ENCODE results near the gene TRIM16.
A peak's percentile ranks its signal among the peaks of the same experiment; 100 is the strongest.
"Not testable (repeated sequence)": the region's sequence is repeated elsewhere in the genome, so short reads cannot be mapped to it uniquely, and the experiment has no call there.

TRIM16 gene

GRCh38 chr17:15650741-15651582, 33.1 kb downstream of the TRIM16 start:
- no peak overlapping the region for H4K91ac ChIP-seq (ENCODE audit: low read depth, low read length, poor library complexity)
- H2BK5ac ChIP-seq (ENCODE audit: low read length) = no peak overlapping the region
- H2BK15ac ChIP-seq (ENCODE audit: low read length) = peak overlapping the region; percentile 6
- no peak overlapping the region for H3K4ac ChIP-seq (ENCODE audit: low read length)
- H3K9ac ChIP-seq (ENCODE audit: low read depth, low read length, poor library complexity) = peak overlapping the region; percentile 78
- H2BK12ac ChIP-seq (ENCODE audit: low read length) = no peak overlapping the region
- H3K9me3 ChIP-seq (replicated peaks in 1 of 2; ENCODE audit: control insufficient read depth in 2 of 2, insufficient read depth in 1 of 2, low read depth in 1 of 2, low read length in 2 of 2) = no peaks in the 10 kb centered on the region
- H3K18ac ChIP-seq (ENCODE audit: low read length) = peak overlapping the region; percentile 66
- H3K36me3 ChIP-seq (replicated peaks in 1 of 2; ENCODE audit: control insufficient read depth in 2 of 2, insufficient read depth in 2 of 2, low read length in 2 of 2) = no peaks in the 10 kb centered on the region
- H3K79me1 ChIP-seq (ENCODE audit: low read depth, low read length) = peaks cover 2% of the 10 kb centered on the region
- H3K27me3 ChIP-seq (ENCODE audit: control insufficient read depth in 3 of 3, insufficient read depth in 3 of 3, low read depth in 1 of 3, low read length in 3 of 3) = no peaks in the 10 kb centered on the region
- H3K4me3 ChIP-seq (ENCODE audit: low read length in 2 of 2) = peak overlapping the region in 1 of 2 donors; percentile 16
- H3K4me2 ChIP-seq (ENCODE audit: insufficient read depth, low read length, poor library complexity, severe bottlenecking) = no peak overlapping the region
- no peak for DNase-seq (ENCODE audit: low spot score)
- no CpG with 5 or more reads among the region's 14 CpGs for WGBS, 2 donors (ENCODE audit: extremely low coverage in 2 of 2, insufficient read length in 2 of 2, insufficient replicate concordance in 1 of 2)
- peak overlapping the region; percentile 53 for H3K27ac ChIP-seq (replicated peaks; ENCODE audit: low read length)
- H2AK5ac ChIP-seq (ENCODE audit: low read depth, low read length) = peak overlapping the region; percentile 6
- H3K14ac ChIP-seq (ENCODE audit: low read length) = no peak overlapping the region
- H4K8ac ChIP-seq (ENCODE audit: low read depth, low read length) = no peak overlapping the region
- H2BK120ac ChIP-seq (ENCODE audit: low read depth, low read length) = no peak overlapping the region
- no peak overlapping the region for H3K23ac ChIP-seq (ENCODE audit: low read depth, low read length, poor library complexity)
- H3K4me1 ChIP-seq (ENCODE audit: control insufficient read depth in 2 of 2, insufficient read depth in 1 of 2, low read depth in 1 of 2, low read length in 2 of 2) = peaks cover 21 to 24% of the 10 kb centered on the region in 2 donors
- H2AFZ ChIP-seq (ENCODE audit: low read length) = peak overlapping the region; percentile 82

GRCh38 chr17:15649861-15650421, 34.2 kb downstream of the TRIM16 start:
- no peak overlapping the region for H2BK120ac ChIP-seq (ENCODE audit: low read depth, low read length)
- H3K4ac ChIP-seq (ENCODE audit: low read length) = no peak overlapping the region
- no peaks in the 10 kb centered on the region for H3K36me3 ChIP-seq (replicated peaks in 1 of 2; ENCODE audit: control insufficient read depth in 2 of 2, insufficient read depth in 2 of 2, low read length in 2 of 2)
- no peak overlapping the region for H3K23ac ChIP-seq (ENCODE audit: low read depth, low read length, poor library complexity)
- peaks cover 2% of the 10 kb centered on the region for H3K79me1 ChIP-seq (ENCODE audit: low read depth, low read length)
- H3K4me3 ChIP-seq (ENCODE audit: low read length in 2 of 2) = no peak overlapping the region
- H4K91ac ChIP-seq (ENCODE audit: low read depth, low read length, poor library complexity) = no peak overlapping the region
- no peak overlapping the region for H2BK15ac ChIP-seq (ENCODE audit: low read length)
- no CpG with 5 or more reads among the region's 6 CpGs for WGBS, 2 donors (ENCODE audit: extremely low coverage in 2 of 2, insufficient read length in 2 of 2, insufficient replicate concordance in 1 of 2)
- H3K4me1 ChIP-seq (ENCODE audit: control insufficient read depth in 2 of 2, insufficient read depth in 1 of 2, low read depth in 1 of 2, low read length in 2 of 2) = peaks cover 20 to 29% of the 10 kb centered on the region in 2 donors
- no peak for DNase-seq (ENCODE audit: low spot score)
- no peak overlapping the region for H4K8ac ChIP-seq (ENCODE audit: low read depth, low read length)
- H3K18ac ChIP-seq (ENCODE audit: low read length) = no peak overlapping the region
- no peak overlapping the region for H3K14ac ChIP-seq (ENCODE audit: low read length)
- no peak overlapping the region for H2BK5ac ChIP-seq (ENCODE audit: low read length)
- no peak overlapping the region for H2AFZ ChIP-seq (ENCODE audit: low read length)
- no peak overlapping the region for H2BK12ac ChIP-seq (ENCODE audit: low read length)
- H3K27ac ChIP-seq (replicated peaks; ENCODE audit: low read length) = no peak overlapping the region
- H3K9me3 ChIP-seq (replicated peaks in 1 of 2; ENCODE audit: control insufficient read depth in 2 of 2, insufficient read depth in 1 of 2, low read depth in 1 of 2, low read length in 2 of 2) = no peaks in the 10 kb centered on the region
- H2AK5ac ChIP-seq (ENCODE audit: low read depth, low read length) = no peak overlapping the region
- H3K27me3 ChIP-seq (ENCODE audit: control insufficient read depth in 3 of 3, insufficient read depth in 3 of 3, low read depth in 1 of 3, low read length in 3 of 3) = no peaks in the 10 kb centered on the region
- H3K9ac ChIP-seq (ENCODE audit: low read depth, low read length, poor library complexity) = no peak overlapping the region
- H3K4me2 ChIP-seq (ENCODE audit: insufficient read depth, low read length, poor library complexity, severe bottlenecking) = no peak overlapping the region

- Histone ChIP-seq H3K4me3 (ENCODE audit: low read length in 2 of 2) (no peak overlapping the region), H2BK5ac (ENCODE audit: low read length) (no peak overlapping the region), H2AFZ (ENCODE audit: low read length) (no peak overlapping the region), H3K4me2 (ENCODE audit: insufficient read depth, low read length, poor library complexity, severe bottlenecking) (no peak overlapping the region), H3K4me1 (ENCODE audit: control insufficient read depth in 2 of 2, insufficient read depth in 1 of 2, low read depth in 1 of 2, low read length in 2 of 2) (peaks cover 18 to 22% of the 10 kb centered on the region in 2 donors), H2BK15ac (ENCODE audit: low read length) (no peak overlapping the region), H3K23ac (ENCODE audit: low read depth, low read length, poor library complexity) (no peak overlapping the region), H2AK5ac (ENCODE audit: low read depth, low read length) (no peak overlapping the region), H3K14ac (ENCODE audit: low read length) (no peak overlapping the region), H3K27ac (replicated peaks; ENCODE audit: low read length) (no peak overlapping the region), H3K4ac (ENCODE audit: low read length) (no peak overlapping the region), H2BK120ac (ENCODE audit: low read depth, low read length) (no peak overlapping the region), H3K79me1 (ENCODE audit: low read depth, low read length) (peaks cover 2% of the 10 kb centered on the region), H4K91ac (ENCODE audit: low read depth, low read length, poor library complexity) (no peak overlapping the region), H3K9ac (ENCODE audit: low read depth, low read length, poor library complexity) (no peak overlapping the region), H3K9me3 (replicated peaks in 1 of 2; ENCODE audit: control insufficient read depth in 2 of 2, insufficient read depth in 1 of 2, low read depth in 1 of 2, low read length in 2 of 2) (no peaks in the 10 kb centered on the region), H3K27me3 (ENCODE audit: control insufficient read depth in 3 of 3, insufficient read depth in 3 of 3, low read depth in 1 of 3, low read length in 3 of 3) (no peaks in the 10 kb centered on the region), H3K18ac (ENCODE audit: low read length) (no peak overlapping the region), H4K8ac (ENCODE audit: low read depth, low read length) (no peak overlapping the region), H2BK12ac (ENCODE audit: low read length) (no peak overlapping the region), H3K36me3 (replicated peaks in 1 of 2; ENCODE audit: control insufficient read depth in 2 of 2, insufficient read depth in 2 of 2, low read length in 2 of 2) (no peaks in the 10 kb centered on the region)
- WGBS, 2 donors (ENCODE audit: extremely low coverage in 2 of 2, insufficient read length in 2 of 2, insufficient replicate concordance in 1 of 2) = no CpG with 5 or more reads among the region's 5 CpGs
- no peak for DNase-seq (ENCODE audit: low spot score)
Measured at GRCh38 chr17:15648386-15648785, 35.7 kb downstream of the TRIM16 start.

GRCh38 chr17:15645942-15646312, 38.2 kb downstream of the TRIM16 start:
- H3K79me1 ChIP-seq (ENCODE audit: low read depth, low read length); H4K8ac ChIP-seq (ENCODE audit: low read depth, low read length); H4K91ac ChIP-seq (ENCODE audit: low read depth, low read length, poor library complexity); H3K23ac ChIP-seq (ENCODE audit: low read depth, low read length, poor library complexity); H3K14ac ChIP-seq (ENCODE audit: low read length); H2BK120ac ChIP-seq (ENCODE audit: low read depth, low read length); H2BK5ac ChIP-seq (ENCODE audit: low read length); H2BK12ac ChIP-seq (ENCODE audit: low read length); H3K4ac ChIP-seq (ENCODE audit: low read length); H3K9ac ChIP-seq (ENCODE audit: low read depth, low read length, poor library complexity); H3K18ac ChIP-seq (ENCODE audit: low read length); H3K9me3 ChIP-seq (replicated peaks in 1 of 2; ENCODE audit: control insufficient read depth in 2 of 2, insufficient read depth in 1 of 2, low read depth in 1 of 2, low read length in 2 of 2); H3K4me2 ChIP-seq (ENCODE audit: insufficient read depth, low read length, poor library complexity, severe bottlenecking); H2AK5ac ChIP-seq (ENCODE audit: low read depth, low read length); H3K4me3 ChIP-seq (ENCODE audit: low read length in 2 of 2); H3K27me3 ChIP-seq (ENCODE audit: control insufficient read depth in 3 of 3, insufficient read depth in 3 of 3, low read depth in 1 of 3, low read length in 3 of 3); H2BK15ac ChIP-seq (ENCODE audit: low read length); H3K36me3 ChIP-seq (replicated peaks in 1 of 2; ENCODE audit: control insufficient read depth in 2 of 2, insufficient read depth in 2 of 2, low read length in 2 of 2): not testable (repeated sequence)
- Histone ChIP-seq H3K27ac (replicated peaks; ENCODE audit: low read length) (peak overlapping the region; percentile 73), H3K4me1 (ENCODE audit: control insufficient read depth in 2 of 2, insufficient read depth in 1 of 2, low read depth in 1 of 2, low read length in 2 of 2) (peaks cover 9 to 16% of the 10 kb centered on the region in 2 donors), H2AFZ (ENCODE audit: low read length) (peak overlapping the region; percentile 56)
- peak; percentile 32 for DNase-seq (ENCODE audit: low spot score)
- WGBS, 2 donors (ENCODE audit: extremely low coverage in 2 of 2, insufficient read length in 2 of 2, insufficient replicate concordance in 1 of 2) = no CpG with 5 or more reads among the region's 5 CpGs
